NCI-H748 treated with DMSO at 0.1 percent for 48 hours (cell line): ENCODE results near the gene TMEM95.
"Not testable (repeated sequence)": the region's sequence is repeated elsewhere in the genome, so short reads cannot be mapped to it uniquely, and the experiment has no call there.

ENCODE experiments used
- DNase-seq: peaks from one replicate; lab custom pipeline; 2025; lab: John Stamatoyannopoulos, UW

The TMEM95 gene

GRCh38 chr17:7346761-7347614, 8.0 kb upstream of the TMEM95 start:
- no peak for DNase-seq

GRCh38 chr17:7347630-7348477, 7.1 kb upstream of the TMEM95 start:
- no peak for DNase-seq

- no peak for DNase-seq
Observed at GRCh38 chr17:7348478-7349242, 6.3 kb upstream of the TMEM95 start.

- DNase-seq = peak; percentile 54
Observed at GRCh38 chr17:7351665-7352502, 3.1 kb upstream of the TMEM95 start, which contains the start of gene KCTD11. KCTD11 (plus strand) TSS chr17:7352162.

- DNase-seq = no peak
Observed at GRCh38 chr17:7352503-7352889, 2.5 kb upstream of the TMEM95 start.

- DNase-seq = no peak
Observed at GRCh38 chr17:7352910-7353635, 1.9 kb upstream of the TMEM95 start.

- peak; percentile 69 for DNase-seq
Observed at GRCh38 chr17:7354262-7354843, 603 bp upstream of the TMEM95 start.

GRCh38 chr17:7355573-7355972, 617 bp downstream of the TMEM95 start:
- DNase-seq = no peak

GRCh38 chr17:7356072-7356549, 1.2 kb downstream of the TMEM95 start:
- peak; percentile 68 for DNase-seq

GRCh38 chr17:7356756-7357155, 1.8 kb downstream of the TMEM95 start:
- no peak for DNase-seq

GRCh38 chr17:7357381-7357780, 2.4 kb downstream of the TMEM95 start:
- no peak for DNase-seq

GRCh38 chr17:7361906-7362305, 7.0 kb downstream of the TMEM95 start:
- DNase-seq = no peak

- DNase-seq = no peak
Observed at GRCh38 chr17:7363311-7363710, 8.4 kb downstream of the TMEM95 start.

- DNase-seq = not testable (repeated sequence)
Observed at GRCh38 chr17:7365963-7366362, 11.0 kb downstream of the TMEM95 start.

- DNase-seq = no peak
Observed at GRCh38 chr17:7367083-7367482, 12.1 kb downstream of the TMEM95 start.

GRCh38 chr17:7367918-7368598, 13.1 kb downstream of the TMEM95 start:
- DNase-seq = no peak

GRCh38 chr17:7368599-7368994, 13.6 kb downstream of the TMEM95 start:
- DNase-seq = not testable (repeated sequence)

GRCh38 chr17:7369825-7370224, 14.9 kb downstream of the TMEM95 start:
- no peak for DNase-seq

- no peak for DNase-seq
Observed at GRCh38 chr17:7370853-7371252, 15.9 kb downstream of the TMEM95 start.
